ENCODE data around the gene MORN5.

MORN5 gene

GRCh38 chr9:122125158-122125508 is 34.6 kb upstream of the MORN5 start:
- DNase-seq: peak; percentile 93

GRCh38 chr9:122125509-122126330 is 34.0 kb upstream of the MORN5 start:
- peak; percentile 97 for DNase-seq

GRCh38 chr9:122126331-122127261 is 33.1 kb upstream of the MORN5 start:
- DNase-seq: peak; percentile 92

GRCh38 chr9:122127396-122127798 is 32.3 kb upstream of the MORN5 start:
- peak; percentile 71 for DNase-seq

DNA sequence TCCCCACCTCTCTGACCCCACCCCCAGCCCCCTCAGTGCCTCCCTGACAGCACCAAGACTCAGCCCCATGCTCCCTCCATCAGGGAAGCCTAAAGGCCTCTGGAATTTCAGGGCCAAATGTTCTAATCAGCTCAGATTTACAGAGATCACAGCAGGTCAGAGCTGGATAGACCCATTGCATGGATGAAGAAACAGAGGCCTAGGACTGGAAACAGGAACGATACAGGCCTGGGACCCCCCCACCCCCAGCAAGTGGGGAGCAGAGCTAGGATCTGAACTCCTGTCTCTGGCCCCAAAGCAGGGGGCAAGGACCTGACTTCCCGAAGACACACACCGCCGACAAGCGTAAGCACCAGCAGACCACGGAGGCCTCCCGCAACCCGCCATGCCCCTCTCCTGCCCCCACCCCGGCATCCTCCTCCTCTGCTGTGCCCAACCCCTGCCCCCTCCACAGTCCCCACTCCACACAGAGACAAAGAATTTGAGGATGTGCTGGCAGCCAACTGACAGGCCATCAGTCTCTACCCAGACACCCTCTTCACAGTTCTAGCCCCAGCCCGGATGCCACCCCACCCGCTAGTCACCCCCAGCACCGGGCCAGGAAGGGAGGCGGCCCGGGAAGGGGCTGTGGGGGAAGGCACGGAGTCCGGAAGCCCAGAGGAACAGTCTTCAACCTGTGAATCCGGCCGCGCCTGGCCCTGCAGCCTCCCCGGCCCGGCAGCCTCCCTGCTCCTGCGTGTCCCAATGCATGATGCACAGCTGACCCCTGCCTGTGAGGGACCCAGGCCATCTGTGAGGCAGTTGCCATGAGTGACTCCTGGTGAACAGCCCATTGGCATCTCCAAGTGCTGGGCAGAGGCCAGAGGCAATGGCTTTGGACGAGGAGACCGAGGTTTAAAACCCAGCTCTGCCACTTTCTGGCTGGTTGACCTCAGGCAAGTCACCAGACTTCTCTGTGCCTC is 31.4 kb upstream of the MORN5 start:
- peak; percentile 48 for DNase-seq

DNA sequence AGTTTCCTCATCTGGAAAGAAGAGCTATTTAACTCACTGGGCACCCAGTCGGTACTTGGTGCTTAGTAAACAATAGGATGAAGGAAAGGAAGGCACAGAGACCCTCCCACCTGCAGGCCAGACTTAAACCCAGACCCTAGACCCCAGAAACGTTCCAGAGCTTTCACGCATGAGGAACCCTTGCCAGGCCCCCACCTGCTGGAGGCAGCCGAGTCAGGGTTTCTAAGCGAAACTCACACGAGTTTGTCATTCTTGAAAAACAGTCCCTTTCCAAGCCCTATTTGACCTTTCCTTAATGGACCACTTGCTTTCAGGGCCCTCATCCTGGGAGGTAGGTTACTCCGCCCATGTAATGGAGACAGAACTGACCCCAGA is 30.8 kb upstream of the MORN5 start:
- no peak for DNase-seq

DNA sequence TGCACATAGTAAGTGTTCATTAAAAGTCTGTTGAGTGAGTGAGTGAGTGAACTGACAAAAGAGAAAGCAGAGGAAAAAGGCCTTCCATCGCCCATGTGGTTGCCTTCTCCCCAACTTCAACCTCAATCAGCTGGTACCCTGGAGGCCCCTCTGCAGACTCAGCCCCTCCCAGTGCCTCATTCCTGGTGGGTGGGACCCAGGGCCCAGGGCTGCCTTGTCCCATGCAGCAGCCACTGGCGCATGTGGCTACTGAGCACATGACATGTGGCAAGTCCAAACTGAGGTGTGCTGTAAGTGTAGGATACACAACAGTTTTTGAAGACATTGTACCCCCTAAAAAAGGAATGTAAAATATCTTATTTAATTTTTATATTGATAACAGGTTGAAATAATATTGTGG is 29.7 kb upstream of the MORN5 start:
- peak; percentile 31 for DNase-seq

GRCh38 chr9:122130837-122131236 is 28.9 kb upstream of the MORN5 start:
- DNase-seq: peak; percentile 33

DNA sequence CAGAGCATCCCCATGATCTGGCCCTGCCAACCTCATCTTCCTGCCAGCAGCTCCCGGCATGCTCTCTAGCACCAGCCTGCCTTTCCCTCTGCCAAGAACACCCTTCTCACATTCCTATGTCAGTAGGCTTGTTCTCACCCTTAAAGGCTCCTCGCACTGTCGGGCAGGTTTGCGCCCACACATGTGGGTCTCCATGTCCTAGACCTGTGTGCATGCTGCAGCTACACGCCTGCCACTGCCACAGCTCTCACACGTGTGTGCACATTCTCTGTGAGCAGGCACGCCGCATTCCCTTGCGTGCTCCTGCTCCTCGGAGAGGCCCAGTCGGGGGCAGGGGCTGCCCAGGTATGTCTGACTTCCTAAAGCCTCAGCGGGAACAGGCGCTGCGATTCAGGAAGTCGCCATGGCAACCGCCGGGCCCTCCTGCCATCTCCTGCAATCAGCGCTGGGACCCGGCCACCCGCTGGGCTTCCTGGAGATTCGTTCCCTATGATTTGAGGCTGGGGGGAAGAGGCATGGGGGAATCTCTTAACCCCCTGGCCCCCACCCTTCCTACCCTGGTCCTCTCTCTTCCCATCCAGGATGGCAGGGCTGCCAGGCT is 28.2 kb upstream of the MORN5 start:
- peak; percentile 92 for DNase-seq

GRCh38 chr9:122132539-122132938 is 27.2 kb upstream of the MORN5 start:
- DNase-seq: no peak

GRCh38 chr9:122133263-122133983 is 26.3 kb upstream of the MORN5 start:
- DNase-seq: peak; percentile 76

DNA sequence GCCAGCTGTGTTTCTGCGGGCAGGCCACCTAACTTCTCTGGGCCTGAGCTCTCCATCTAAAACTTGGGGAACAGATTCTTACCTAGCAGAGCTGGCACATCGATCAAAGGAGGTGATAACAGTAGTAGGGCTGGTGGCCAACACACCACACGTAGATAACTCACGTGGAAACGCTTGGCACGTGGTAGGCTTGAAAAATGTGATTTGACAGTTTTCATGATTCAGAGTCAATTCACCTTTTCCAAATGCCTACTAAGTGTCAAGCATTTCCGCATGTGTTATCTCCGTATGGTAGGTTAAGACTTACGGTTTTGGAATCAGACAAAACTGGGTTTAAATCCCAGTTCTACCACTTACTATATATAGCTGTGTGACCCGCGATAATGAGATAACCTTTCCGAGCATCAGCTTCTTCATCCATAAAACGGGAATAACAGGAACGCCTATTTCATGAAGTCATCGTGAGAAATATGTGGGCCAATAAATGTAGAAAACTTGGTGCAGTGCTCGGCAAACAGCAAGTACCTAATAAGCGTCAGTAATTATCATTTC is 25.6 kb upstream of the MORN5 start:
- no peak for DNase-seq

DNA sequence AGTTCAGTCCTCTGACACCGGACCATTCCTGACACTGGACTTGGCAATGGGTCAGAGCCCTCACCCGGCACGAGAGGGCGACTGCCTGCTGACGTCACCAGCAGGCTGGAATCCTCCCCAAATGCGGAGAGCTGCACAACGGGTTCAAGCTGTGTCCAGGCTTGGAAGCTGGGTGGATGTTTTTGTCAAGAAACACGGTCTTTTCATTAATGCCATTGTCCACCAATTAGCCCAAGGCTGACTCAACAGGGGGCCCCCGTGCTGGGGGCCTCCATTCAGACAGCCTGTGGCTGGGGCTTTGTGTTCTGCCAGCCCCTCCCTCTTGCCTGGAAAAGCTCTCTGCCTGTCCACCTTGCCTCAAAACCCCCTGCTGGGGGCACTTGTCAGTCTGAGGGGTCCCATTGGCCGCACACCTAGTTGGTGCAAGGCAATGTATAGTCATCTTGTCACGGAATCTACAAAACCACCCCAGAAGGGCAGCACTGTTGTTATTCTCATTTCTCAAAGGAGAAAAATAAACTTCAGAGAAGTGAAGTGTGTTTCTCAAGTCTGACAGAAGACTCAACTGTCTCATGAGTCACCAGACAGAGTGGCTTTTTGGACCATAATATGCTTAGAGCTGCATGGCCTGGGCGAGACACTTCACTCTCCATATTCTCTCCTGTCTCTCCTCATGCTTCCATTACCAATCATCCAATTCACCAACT is 24.7 kb upstream of the MORN5 start:
- DNase-seq: peak; percentile 81

DNA sequence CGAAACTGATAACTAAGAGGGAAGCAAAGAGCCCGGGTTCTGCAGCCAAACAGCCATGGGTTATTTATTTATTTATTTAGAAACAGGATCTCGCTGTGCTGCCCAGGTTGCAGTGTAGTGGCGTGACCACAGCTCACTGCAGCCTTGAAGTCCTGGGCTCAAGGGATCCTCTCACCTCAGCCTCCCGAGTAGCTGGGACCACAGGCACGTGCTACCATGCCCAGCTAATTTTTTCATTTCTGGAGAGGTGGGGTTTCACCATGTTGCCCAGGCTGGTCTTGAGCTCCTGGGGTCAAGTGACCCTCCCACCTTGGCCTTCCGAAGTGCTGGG is 24.2 kb upstream of the MORN5 start:
- DNase-seq: no peak

- no peak for DNase-seq
Observed at GRCh38 chr9:122138560-122139268, 21.0 kb upstream of the MORN5 start.

GRCh38 chr9:122140368-122141193 is 19.1 kb upstream of the MORN5 start:
- DNase-seq: no peak

GRCh38 chr9:122141671-122142070 is 18.0 kb upstream of the MORN5 start:
- no peak for DNase-seq

- no peak for DNase-seq
Observed at GRCh38 chr9:122143296-122143695, 16.4 kb upstream of the MORN5 start.

DNA sequence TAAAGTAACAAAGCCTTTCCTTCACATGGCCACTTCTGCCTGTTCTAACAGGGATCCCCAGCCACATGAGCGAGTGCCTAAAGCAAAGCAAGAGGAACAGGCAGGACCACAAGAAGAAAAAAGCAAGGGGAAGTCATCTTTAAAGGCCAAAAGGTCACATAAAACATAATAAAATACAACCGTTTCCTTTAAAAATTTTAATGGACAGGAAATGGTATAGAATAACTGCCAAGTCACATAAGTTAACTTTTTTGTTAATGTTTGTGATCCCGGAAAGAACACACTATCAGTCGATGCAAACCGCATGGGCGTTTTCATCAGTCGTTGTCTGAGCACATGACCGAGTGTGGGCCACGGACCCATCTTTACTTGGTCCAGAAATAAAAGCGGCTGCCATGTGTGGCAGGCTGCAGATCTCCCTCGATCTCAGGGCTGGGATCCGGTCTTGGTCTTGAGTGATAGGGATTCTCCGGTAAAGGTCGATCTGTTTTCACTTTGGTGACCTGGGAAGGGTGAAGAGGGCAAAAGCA is 15.8 kb upstream of the MORN5 start:
- no peak for DNase-seq

Measured in islet precursor cell (in vitro differentiated cells).